Activated T-cell treated with anti-CD3 and anti-CD28 coated beads for 48 hours (primary cell): ENCODE measurements around the gene NAA11.

Experiments used
- DNase-seq: peaks from one replicate; pipeline ENCODE4 v3.0.0-alpha.2; 2020; ENCODE audit warnings: low read depth

NAA11 gene

GRCh38 chr4:79325864-79326328 lies at the start of gene NAA11:
Gene NAA11 (minus strand): TSS chr4:79326061. CDS start chr4:79325877, 184 bp downstream.
- no peak for DNase-seq

GRCh38 chr4:79370026-79370425 lies 44.2 kb upstream of the NAA11 start:
- DNase-seq = no peak

- DNase-seq = no peak
Observed at GRCh38 chr4:79367096-79367495, 41.2 kb upstream of the NAA11 start.

GRCh38 chr4:79366422-79366821 lies 40.6 kb upstream of the NAA11 start:
- no peak for DNase-seq

- no peak for DNase-seq
Observed at GRCh38 chr4:79364061-79364460, 38.2 kb upstream of the NAA11 start.

- DNase-seq = no peak
Observed at GRCh38 chr4:79362626-79363025, 36.8 kb upstream of the NAA11 start.

- no peak for DNase-seq
Observed at GRCh38 chr4:79360006-79360405, 34.1 kb upstream of the NAA11 start.

- no peak for DNase-seq
Observed at GRCh38 chr4:79358438-79358837, 32.6 kb upstream of the NAA11 start.

- no peak for DNase-seq
Observed at GRCh38 chr4:79357365-79357764, 31.5 kb upstream of the NAA11 start.

GRCh38 chr4:79353075-79353474 lies 27.2 kb upstream of the NAA11 start:
- no peak for DNase-seq

- DNase-seq = no peak
Observed at GRCh38 chr4:79348405-79348804, 22.5 kb upstream of the NAA11 start.

GRCh38 chr4:79341893-79342653 lies 16.2 kb upstream of the NAA11 start:
- DNase-seq = no peak

- no peak for DNase-seq
Observed at GRCh38 chr4:79340568-79340967, 14.7 kb upstream of the NAA11 start.

- no peak for DNase-seq
Observed at GRCh38 chr4:79338148-79338547, 12.3 kb upstream of the NAA11 start.

- DNase-seq = no peak
Observed at GRCh38 chr4:79334783-79335182, 8.9 kb upstream of the NAA11 start.

GRCh38 chr4:79334341-79334740 lies 8.5 kb upstream of the NAA11 start:
- no peak for DNase-seq

GRCh38 chr4:79331126-79331876 lies 5.4 kb upstream of the NAA11 start:
- DNase-seq = no peak

GRCh38 chr4:79330720-79331119 lies 4.9 kb upstream of the NAA11 start:
- no peak for DNase-seq

- no peak for DNase-seq
Observed at GRCh38 chr4:79325436-79325835, 425 bp downstream of the NAA11 start.

GRCh38 chr4:79319975-79320374 lies 5.9 kb downstream of the NAA11 start:
- DNase-seq = no peak

GRCh38 chr4:79317711-79318110 lies 8.2 kb downstream of the NAA11 start:
- no peak for DNase-seq

GRCh38 chr4:79315891-79316290 lies 10.0 kb downstream of the NAA11 start:
- no peak for DNase-seq

GRCh38 chr4:79311279-79311678 lies 14.6 kb downstream of the NAA11 start:
- DNase-seq = no peak
